ENCODE measurements around the gene ADARB2.

Gene ADARB2

GRCh38 chr10:1581189-1581588, 156.1 kb downstream of the ADARB2 start:
- no peak for DNase-seq

GRCh38 chr10:1579671-1580070, 157.7 kb downstream of the ADARB2 start:
- DNase-seq, result no peak

GRCh38 chr10:1579141-1579491, 158.2 kb downstream of the ADARB2 start:
- DNase-seq, result no peak

DNA sequence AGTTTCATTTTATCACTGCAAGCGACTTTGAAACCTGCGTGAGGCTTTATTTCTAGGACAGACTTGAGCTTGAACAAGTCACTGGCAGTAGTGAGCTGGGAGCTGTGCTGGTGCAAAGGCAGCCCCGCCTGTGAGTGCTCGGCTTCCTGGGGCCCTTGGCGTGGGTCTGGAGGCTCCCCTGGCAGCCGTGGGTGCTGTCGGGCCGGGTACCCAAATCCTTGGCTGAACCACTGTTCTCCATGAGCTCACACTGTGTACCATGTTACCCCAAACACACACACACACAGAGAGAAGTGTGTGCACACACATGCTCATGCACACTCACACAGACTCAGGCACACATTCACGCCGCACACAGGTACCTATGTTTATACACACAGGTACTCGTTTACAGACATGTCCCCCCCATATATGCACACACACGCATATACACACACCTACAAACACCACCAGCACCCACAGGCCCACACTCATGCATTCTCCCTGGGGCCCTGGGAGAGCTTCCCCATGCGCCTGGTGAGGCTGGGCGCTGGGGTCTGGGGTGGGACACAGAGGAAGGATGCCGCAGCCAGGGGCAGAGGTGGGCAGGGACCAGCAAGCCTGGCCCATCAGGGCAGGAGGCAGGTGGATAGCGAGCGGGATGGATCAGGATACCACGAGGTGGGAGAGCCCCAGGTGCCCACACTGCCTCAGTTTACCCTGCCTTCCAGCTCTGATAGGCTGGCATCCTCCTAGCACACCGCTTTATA, 158.8 kb downstream of the ADARB2 start:
- DNase-seq, result no peak

GRCh38 chr10:1577945-1578344, 159.4 kb downstream of the ADARB2 start:
- DNase-seq, result no peak

- DNase-seq, result no peak
These were observed 160.0 kb downstream of the ADARB2 start for GRCh38 chr10:1577373-1577770.

DNA sequence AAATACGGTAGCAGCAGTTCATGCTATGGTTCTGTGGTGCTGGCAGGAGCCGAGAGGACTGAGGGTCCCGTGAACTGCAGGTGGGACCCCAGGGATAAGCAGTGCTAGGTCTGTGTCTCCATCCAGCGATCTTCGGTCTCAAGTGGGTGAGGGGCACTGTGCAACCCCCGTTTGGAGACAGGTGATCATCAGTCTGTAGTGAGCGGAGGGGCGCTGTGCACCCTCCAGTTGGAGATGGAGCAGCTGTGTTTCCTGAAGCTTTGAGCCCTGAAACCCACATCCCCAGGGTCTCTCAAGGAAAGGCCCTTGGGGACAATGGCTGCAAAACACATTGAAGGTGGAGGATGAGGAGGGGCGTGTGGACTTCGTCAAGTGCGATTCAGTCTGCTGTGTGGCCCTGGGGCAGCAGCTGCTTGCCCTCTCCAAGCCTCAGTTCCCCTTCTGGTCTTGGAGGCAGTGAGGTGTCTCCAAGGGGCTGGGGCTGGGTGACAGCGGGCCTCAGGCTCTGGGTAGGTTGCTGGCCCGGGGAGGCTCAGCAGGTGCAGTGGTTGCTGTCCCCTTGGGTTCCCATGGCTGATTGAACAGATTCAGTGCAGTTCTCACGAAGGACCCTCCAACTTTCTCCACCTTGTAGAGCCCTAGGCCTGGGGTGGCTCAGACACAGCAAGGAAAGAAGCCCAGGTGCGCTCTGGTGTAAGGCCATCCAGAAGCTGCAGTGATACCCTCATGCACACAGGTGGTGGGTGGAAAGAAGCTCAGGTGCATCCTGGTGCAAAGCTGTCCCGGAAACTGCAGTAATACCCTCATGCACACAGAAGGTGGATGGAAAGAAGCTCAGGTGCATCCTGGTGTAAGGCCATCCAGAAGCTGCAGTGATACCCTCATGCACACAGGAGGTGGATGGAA, 160.6 kb downstream of the ADARB2 start:
- DNase-seq, result no peak

- DNase-seq, result no peak
These were observed 161.7 kb downstream of the ADARB2 start for GRCh38 chr10:1575481-1576244.

DNA sequence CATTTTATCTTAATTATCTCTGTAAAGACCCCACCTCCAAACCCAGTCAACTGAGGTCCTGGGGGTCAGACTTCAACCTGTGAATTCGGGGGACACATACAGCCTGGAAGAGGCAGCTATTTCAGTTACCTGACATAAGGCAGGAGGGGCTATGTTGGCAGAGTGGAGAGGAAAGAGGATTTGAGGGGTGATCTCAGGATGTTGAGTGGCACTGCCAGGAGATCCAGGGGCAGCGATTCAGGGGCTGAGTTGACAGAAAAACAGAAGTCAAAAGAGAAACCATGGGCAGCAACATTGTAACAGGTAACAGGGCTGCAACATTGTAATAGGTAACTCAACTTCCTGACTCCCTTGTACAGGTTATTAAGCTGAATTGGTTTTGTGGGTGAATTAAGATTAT, 162.6 kb downstream of the ADARB2 start:
- DNase-seq, result no peak

DNA sequence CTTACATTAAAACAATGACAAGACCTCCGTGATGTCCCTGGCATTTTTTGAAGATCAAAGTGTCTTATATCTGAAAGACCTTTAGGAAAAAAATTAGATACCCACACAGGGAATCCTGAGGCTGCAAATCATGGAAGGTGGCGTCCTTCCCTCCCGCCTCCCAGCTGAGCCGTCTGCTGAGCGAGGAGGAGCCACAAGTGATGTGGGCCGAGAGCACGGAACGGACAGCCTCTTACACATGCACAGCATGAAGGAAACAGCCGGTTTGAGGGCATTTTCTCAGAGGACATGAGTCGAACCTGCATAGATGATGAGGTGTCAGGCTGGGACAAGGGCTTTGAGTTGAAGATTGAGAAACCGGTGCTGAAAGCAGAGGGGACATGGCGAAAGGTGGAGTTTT, 163.3 kb downstream of the ADARB2 start:
- no peak for DNase-seq

DNA sequence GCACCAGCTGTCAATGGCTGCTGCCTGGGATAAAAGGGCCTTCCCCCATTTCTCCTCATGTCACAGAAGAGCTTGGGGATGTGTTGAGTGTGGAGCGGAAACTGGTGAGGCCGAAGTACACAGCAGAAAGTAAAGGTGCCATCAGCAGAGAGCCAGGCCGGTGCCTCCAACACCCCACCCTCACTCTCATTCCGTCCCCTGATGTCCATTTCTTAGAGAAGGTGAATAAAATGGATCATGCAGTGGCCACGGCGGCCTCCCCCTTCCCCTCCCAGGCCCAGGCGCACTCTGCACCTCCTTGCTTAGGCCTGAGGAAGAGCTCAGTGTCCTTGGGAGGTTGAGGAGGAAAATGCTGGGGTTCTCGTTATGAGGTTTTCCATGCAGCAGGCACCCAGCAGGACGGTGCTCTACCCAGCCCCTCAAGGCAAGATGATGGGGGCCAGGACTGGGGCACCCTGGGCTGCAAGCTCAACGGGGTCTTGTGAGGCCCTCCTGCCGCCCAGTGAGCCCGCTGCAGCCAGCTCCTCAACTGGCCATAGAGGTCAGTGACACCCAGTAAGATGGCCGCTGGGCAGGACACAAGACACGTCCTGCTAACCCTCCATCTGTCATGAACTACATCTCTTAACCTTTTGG, 163.9 kb downstream of the ADARB2 start:
- no peak for DNase-seq

GRCh38 chr10:1572519-1573333, 164.6 kb downstream of the ADARB2 start:
- DNase-seq, result no peak

- no peak for DNase-seq
These were observed 165.6 kb downstream of the ADARB2 start for GRCh38 chr10:1571587-1572237.

GRCh38 chr10:1570416-1571051, 166.8 kb downstream of the ADARB2 start:
- no peak for DNase-seq

DNA sequence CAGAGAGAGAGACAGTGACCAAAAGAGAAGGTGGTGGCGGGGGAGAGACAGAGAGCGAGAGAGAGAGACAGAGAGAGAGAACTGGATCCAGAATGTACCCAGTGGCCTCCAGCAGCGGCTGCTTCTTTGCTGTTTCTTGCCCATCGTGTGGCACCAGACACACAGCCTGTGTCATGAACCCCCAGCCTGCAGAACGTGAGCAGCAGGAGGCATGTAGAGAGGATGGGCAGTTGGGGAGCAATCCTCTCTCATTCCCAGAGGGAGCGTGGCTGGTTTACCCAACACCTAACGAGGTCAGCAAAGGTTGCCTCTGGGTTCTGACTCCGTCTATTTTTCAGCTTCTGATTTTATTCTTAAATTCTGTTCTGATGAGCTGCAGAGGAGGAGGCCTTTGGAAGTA, 168.1 kb downstream of the ADARB2 start:
- no peak for DNase-seq

- DNase-seq, result no peak
These were observed 169.4 kb downstream of the ADARB2 start for GRCh38 chr10:1567742-1568495.

DNA sequence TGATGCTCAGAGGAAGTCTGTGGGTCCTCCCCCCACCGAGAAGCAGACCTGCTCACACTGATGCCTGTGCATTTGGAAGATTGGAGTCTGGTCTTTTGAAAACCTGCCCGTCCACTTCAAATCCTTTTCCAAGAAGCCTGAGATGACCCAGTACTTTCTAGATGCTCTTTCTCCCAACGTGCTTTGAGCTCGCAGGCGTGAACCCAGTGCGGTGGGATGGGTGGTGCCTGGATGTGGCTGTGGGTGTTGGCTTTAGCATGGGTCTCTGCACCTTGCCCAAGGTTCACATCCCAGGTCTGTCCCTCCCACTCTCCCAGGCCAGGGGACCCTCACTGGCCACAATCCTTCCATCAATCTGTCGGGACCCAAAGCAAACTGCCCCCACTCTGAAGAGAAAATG, 170.2 kb downstream of the ADARB2 start:
- DNase-seq, result no peak

DNA sequence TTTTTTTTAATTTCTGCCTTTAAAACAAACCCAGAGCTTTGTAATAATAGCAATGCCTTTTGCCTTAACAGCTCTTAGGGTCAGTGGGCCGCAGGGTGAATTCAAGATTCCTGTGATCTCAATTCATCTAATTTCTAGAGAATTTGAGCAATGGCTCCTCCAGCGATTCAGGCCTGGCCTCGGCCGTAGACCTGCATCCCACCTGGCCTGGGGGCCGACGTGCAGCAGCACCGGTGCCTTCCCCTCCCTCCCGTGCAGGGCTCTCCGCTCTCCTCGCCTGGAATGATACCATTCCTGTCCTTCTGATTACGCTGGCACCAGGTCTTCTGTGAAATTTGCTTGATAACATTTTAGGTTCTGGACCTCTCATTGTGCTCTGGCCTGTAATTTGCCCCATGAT, 172.5 kb downstream of the ADARB2 start:
- DNase-seq, result no peak

GRCh38 chr10:1563028-1563427, 174.3 kb downstream of the ADARB2 start:
- DNase-seq, result no peak

DNA sequence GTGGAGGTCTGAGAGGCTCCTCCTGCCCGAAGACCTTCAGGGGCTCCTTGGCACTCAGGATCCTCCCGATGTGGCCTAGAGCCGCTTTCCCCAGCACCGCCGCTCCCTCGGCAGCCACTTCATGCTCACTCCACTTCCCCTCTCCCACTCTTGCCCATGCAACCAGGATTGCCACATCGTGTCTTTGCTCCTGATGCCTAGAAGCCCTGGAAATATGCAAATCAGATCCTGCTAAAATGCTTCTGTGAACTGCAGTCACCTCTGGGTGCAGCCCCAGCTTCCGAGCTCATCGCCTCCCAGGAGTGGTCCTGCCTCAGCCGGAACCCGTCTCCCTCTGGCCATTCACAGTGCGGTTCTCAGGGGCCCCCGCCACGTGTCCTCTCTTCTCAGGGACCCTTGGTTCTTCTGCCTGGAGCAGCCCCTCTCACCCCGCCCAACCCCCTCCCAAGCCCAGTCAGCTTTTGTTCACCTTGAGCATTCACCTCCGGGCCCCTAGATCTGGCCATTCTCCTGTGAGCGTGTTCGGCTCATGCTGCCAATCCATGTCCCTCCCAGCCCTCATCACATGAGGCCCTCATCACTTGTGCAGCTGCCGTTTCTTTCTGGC, 175.5 kb downstream of the ADARB2 start:
- DNase-seq, result no peak

All from GDM1 (cell line).